CMK (cell line): ENCODE results near the gene CCDC18.
A peak's percentile ranks its signal among the peaks of the same experiment; 100 is the strongest.
"Not testable (repeated sequence)": the region's sequence is repeated elsewhere in the genome, so short reads cannot be mapped to it uniquely, and the experiment has no call there.

Experiments used
- DNase-seq: peaks from one replicate; pipeline ENCODE4 v3.0.0-alpha.2; 2010; ENCODE audit warnings: low read depth

Gene CCDC18

GRCh38 chr1:93180723-93181613 lies at the start of gene CCDC18:
Gene CCDC18 (plus strand): TSS chr1:93180724. CDS start chr1:93183362, 2,638 bp downstream.
- peak; percentile 20 for DNase-seq

- DNase-seq = no peak
Observed at GRCh38 chr1:93132638-93133037, 47.9 kb upstream of the CCDC18 start.

GRCh38 chr1:93136445-93136844 lies 44.1 kb upstream of the CCDC18 start:
- DNase-seq = no peak

- no peak for DNase-seq
Observed at GRCh38 chr1:93137604-93138292, 42.8 kb upstream of the CCDC18 start.

GRCh38 chr1:93140106-93140505 lies 40.4 kb upstream of the CCDC18 start:
- no peak for DNase-seq

- no peak for DNase-seq
Observed at GRCh38 chr1:93142161-93142560, 38.4 kb upstream of the CCDC18 start.

- no peak for DNase-seq
Observed at GRCh38 chr1:93143136-93143535, 37.4 kb upstream of the CCDC18 start.

GRCh38 chr1:93143769-93144168 lies 36.8 kb upstream of the CCDC18 start:
- DNase-seq = no peak

- DNase-seq = no peak
Observed at GRCh38 chr1:93148001-93148400, 32.5 kb upstream of the CCDC18 start.

- DNase-seq = no peak
Observed at GRCh38 chr1:93150729-93151128, 29.8 kb upstream of the CCDC18 start.

GRCh38 chr1:93151474-93151873 lies 29.1 kb upstream of the CCDC18 start:
- no peak for DNase-seq

- no peak for DNase-seq
Observed at GRCh38 chr1:93152835-93153234, 27.7 kb upstream of the CCDC18 start.

- no peak for DNase-seq
Observed at GRCh38 chr1:93154898-93155297, 25.6 kb upstream of the CCDC18 start.

- no peak for DNase-seq
Observed at GRCh38 chr1:93155335-93155734, 25.2 kb upstream of the CCDC18 start.

- no peak for DNase-seq
Observed at GRCh38 chr1:93159337-93159736, 21.2 kb upstream of the CCDC18 start.

GRCh38 chr1:93163314-93163713 lies 17.2 kb upstream of the CCDC18 start:
- not testable (repeated sequence) for DNase-seq

GRCh38 chr1:93164816-93165215 lies 15.7 kb upstream of the CCDC18 start:
- no peak for DNase-seq

GRCh38 chr1:93165895-93166294 lies 14.6 kb upstream of the CCDC18 start:
- DNase-seq = not testable (repeated sequence)

- no peak for DNase-seq
Observed at GRCh38 chr1:93167006-93167405, 13.5 kb upstream of the CCDC18 start.

GRCh38 chr1:93170141-93170678 lies 10.3 kb upstream of the CCDC18 start:
- DNase-seq = not testable (repeated sequence)

- DNase-seq = no peak
Observed at GRCh38 chr1:93171549-93172034, 8.9 kb upstream of the CCDC18 start.

- DNase-seq = no peak
Observed at GRCh38 chr1:93172778-93173177, 7.7 kb upstream of the CCDC18 start.

- not testable (repeated sequence) for DNase-seq
Observed at GRCh38 chr1:93174638-93175037, 5.9 kb upstream of the CCDC18 start.
